Left ventricle myocardium inferior (tissue), 1 donor: Measurements from ENCODE around the gene PNPLA6. TPM values are rescaled to one million over a fixed set of nuclear protein-coding genes. Genes with fewer than 3 reads are reported as not detected.

Experiments
- DNase-seq: peaks from one replicate; pipeline ENCODE4 v3.0.0-alpha.2; 2020
- H3K27ac ChIP-seq: fragments of 200-600 bp; replicated peaks from 2 replicates; pipeline ENCODE4 v1.8.0; 2021
- H3K27me3 ChIP-seq: fragments of 200-600 bp; 2 replicates; pipeline ENCODE4 v1.8.0; 2021; ENCODE audit warnings: low read depth
- H3K36me3 ChIP-seq: fragments of 200-600 bp; 2 replicates; pipeline ENCODE4 v1.8.0; 2021
- H3K4me1 ChIP-seq: fragments of 200-600 bp; 2 replicates; pipeline ENCODE4 v1.8.0; 2021
- H3K4me3 ChIP-seq: fragments of 200-600 bp; 2 replicates; pipeline ENCODE4 v1.8.0; 2021; ENCODE audit warnings: mild to moderate bottlenecking, moderate library complexity
- H3K9me3 ChIP-seq: fragments of 200-600 bp; replicated peaks from 2 replicates; pipeline ENCODE4 v1.8.0; 2021
- CTCF ChIP-seq: fragments of 200-600 bp; IDR thresholded peaks from 2 replicates; pipeline ENCODE4 v1.8.0; 2021; ENCODE audit warnings: antibody characterized with exemption, mild to moderate bottlenecking, borderline replicate concordance
- intact Hi-C: fragments of 100-400 bp; cut with micrococcal nuclease; formaldehyde crosslinking; loops from one replicate; pipeline ENCODE4 v1.11.0; 2022
- total RNA-seq: library from RNA; stranded (reverse); fragmentation: NEBNext Ultra II Directional; extraction: Animal tissue kit (Norgen Biotek cat#: 25700); gene quantifications from one replicate; pipeline ENCODE4 v1.2.1, GENCODE V29; 2021
- donor health status: DM: no; HTN: yes; CAD: no; lungs with severe emphysema.

Gene PNPLA6
- total RNA-seq, 1 donor from 2014 or later = 52.7 TPM

- no peak for DNase-seq
- Histone ChIP-seq H3K27ac (peak overlapping the region; percentile 94), H3K4me3 (peak overlapping the region; percentile 90), H3K4me1 (peaks cover 32% of the 10 kb centered on the region), H3K36me3 (peaks cover 13% of the 10 kb centered on the region), H3K9me3 (no peaks in the 10 kb centered on the region), H3K27me3 (no peaks in the 10 kb centered on the region)
- TF ChIP-seq CTCF = no peak
- intact Hi-C loops = no loop called here
These were observed 19.2 kb upstream of the PNPLA6 start for GRCh38 chr19:7516333-7516732.

- TF ChIP-seq CTCF = no peak
- intact Hi-C loops = no loop called here
- Histone ChIP-seq H3K36me3 (peaks cover 13% of the 10 kb centered on the region), H3K4me3 (peak overlapping the region; percentile 90), H3K27ac (peak overlapping the region; percentile 94), H3K9me3 (no peaks in the 10 kb centered on the region), H3K4me1 (peaks cover 37% of the 10 kb centered on the region), H3K27me3 (no peaks in the 10 kb centered on the region)
- DNase-seq = no peak
These were observed 18.6 kb upstream of the PNPLA6 start for GRCh38 chr19:7516878-7517277.

GRCh38 chr19:7519361-7520130 lies 16.0 kb upstream of the PNPLA6 start:
- intact Hi-C loops = no loop called here
- Histone ChIP-seq H3K27ac (no peak overlapping the region), H3K36me3 (peaks cover 13% of the 10 kb centered on the region), H3K9me3 (no peaks in the 10 kb centered on the region), H3K27me3 (no peaks in the 10 kb centered on the region), H3K4me1 (peaks cover 62% of the 10 kb centered on the region), H3K4me3 (no peak overlapping the region)
- no peak for DNase-seq
- TF ChIP-seq CTCF = no peak

- Histone ChIP-seq H3K4me1 (peaks cover 58% of the 10 kb centered on the region), H3K27ac (peak overlapping the region; percentile 33), H3K9me3 (no peaks in the 10 kb centered on the region)
These were observed 15.1 kb upstream of the PNPLA6 start for GRCh38 chr19:7520131-7521051.

More at GRCh38 chr19:7520131-7521051, 15.1 kb upstream of the PNPLA6 start:
- Histone ChIP-seq H3K27me3 (no peaks in the 10 kb centered on the region), H3K4me3 (no peak overlapping the region), H3K36me3 (peaks cover 20% of the 10 kb centered on the region)
- DNase-seq = no peak
- intact Hi-C loops = no loop called here
- no peak for TF ChIP-seq CTCF
